DND-41 (cell line): ENCODE measurements around the gene NT5DC3.

Source experiments
- CTCF ChIP-seq: IDR thresholded peaks from 2 replicates; pipeline ENCODE4 v1.5.1; 2012; ENCODE audit warnings: borderline replicate concordance, low read length, moderate library complexity, mild to moderate bottlenecking; ENCODE audit not compliant: poor library complexity, severe bottlenecking; ENCODE audit errors: extremely low read depth
- EZH2 ChIP-seq: IDR thresholded peaks from 3 replicates; pipeline ENCODE4 v1.6.1; 2012; ENCODE audit warnings: borderline replicate concordance, low read depth, mild to moderate bottlenecking, moderate library complexity, low read length, inconsistent platforms; ENCODE audit not compliant: severe bottlenecking

GRCh38 chr12:103755425-103755824 is 85.6 kb downstream of the NT5DC3 start:
- TF ChIP-seq CTCF (no peak), EZH2 (no peak)
